SKM-1 (cell line): ENCODE results near the gene PTPRN2.
"Not testable (repeated sequence)": the region's sequence is repeated elsewhere in the genome, so short reads cannot be mapped to it uniquely, and the experiment has no call there.

Experiments
- DNase-seq: peaks from one replicate; lab custom pipeline; 2025; ENCODE audit not compliant: unreplicated experiment; lab: John Stamatoyannopoulos, UW

PTPRN2 gene

DNA sequence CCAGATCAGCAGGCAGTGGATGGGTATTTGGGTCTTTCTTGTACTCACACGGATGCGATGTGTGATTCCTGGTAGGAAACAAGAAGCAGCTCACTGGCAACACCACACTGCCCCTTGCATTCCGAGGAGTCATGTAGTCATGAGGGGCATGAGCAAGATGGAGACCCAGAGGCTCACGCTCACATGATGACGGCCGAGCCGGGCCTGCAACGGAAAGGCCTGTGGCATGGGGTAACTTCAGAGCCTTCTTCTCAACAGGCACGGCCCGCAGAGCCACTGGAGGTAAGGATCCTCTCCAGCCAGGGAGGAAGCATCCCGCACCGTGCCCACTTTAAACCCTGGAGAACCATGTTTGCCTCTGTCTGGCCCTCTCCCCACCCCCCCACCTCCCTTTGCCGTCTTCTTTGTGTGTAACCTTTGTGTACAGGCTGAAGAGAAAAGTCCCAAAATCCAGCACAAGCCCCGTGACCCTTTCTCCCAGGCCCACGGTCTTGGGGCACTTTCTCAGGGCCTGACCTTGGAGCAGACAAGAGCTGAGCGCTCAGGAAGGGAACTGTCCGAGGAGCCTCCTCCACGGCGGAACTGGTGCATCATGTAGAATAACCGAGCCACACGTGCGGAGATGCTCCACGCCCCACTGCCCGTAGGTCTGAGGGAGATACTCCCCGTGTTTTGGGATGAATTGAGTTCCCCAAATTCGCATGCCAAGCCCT lies 734.4 kb downstream of the PTPRN2 start:
- no peak for DNase-seq

DNA sequence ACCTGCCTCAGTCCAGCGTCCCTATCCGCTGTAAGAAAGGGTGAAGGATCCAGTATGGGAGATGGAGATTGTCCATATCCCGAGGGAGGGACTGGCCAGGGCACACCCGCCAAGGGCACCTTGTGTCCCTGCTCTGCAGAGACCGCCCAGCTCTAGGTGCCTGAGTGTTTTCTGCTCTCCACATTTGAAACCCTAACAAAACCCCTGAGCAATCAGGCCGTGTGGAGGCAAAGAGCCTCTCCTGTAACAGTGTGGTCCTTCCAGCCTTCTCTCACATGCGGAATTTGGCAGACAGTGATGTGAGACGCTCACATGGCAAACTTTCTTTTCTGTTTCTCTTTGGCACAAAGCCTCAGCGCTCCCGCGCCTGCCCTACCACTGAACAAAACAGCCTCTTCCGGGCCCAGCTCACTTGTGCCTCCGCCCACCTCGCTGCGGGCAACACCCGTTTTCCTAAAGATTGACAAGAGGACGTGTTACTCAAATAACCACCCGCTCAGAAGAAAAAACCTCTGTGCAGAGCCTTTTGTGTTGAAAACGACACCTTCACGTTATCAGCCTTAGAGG lies 736.0 kb downstream of the PTPRN2 start:
- DNase-seq: no peak

DNA sequence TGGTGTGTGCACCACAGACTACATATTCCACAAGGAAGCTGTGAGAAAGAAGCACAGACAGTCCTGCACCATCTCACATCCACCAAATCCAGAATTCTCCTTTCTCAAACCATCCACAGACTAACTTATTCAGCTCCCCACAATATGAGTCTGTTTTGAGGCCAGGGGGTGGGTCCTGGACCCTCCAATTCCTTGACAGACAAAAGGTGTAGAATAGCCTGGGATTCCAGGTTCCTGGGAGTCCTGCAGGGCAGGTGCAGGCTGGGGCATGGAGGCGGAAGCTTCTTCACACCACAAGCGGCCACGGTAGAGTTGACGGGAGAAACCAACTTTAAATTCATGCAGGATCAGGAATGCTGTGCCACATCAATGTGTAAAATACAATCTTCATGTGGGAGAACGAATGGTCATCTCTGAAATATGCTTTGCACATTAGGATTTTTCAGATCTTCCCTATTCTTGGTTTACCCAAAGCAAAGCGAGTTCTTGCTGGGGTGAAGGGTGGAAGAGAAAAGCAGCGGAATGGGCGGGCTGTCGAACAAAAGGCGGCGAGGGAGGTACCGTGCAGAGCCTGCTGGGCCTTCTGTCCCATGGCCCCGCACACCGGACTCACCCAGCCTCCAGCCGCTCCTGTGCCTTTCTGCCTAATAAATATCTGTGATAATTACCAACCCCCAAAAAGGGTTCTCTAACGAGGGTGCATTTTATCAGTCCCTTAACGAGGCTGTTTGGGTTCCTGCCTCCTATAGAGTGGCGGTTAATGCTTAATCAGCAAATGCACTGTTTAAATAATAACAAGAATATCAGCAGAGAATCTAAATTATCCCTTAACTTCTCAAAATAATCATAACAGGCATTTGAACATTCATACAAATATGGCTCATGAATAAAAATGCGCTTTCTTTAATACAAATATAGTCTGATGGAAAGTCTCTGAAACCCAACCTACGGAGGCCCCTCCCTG lies 736.9 kb downstream of the PTPRN2 start:
- no peak for DNase-seq

DNA sequence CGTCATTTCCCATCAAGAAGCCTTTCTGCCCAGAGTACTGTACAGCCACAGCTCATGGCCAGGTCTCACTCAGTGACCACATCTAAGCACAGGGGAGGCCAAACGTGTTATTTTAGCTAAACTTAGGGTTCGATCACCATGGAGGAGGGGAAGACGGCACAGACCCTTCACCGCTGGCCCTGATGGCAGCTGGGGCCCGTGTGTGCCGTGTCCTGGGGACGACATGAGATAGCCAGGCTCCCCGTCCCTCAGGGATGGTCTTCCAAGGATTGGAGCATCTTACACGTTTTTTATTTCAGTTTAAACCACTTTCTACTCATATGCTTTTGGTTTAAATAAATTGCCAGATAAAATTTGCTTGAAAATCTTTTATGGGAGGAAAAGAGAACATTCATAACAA lies 737.9 kb downstream of the PTPRN2 start:
- DNase-seq: no peak

GRCh38 chr7:157849341-157849596 lies 738.4 kb downstream of the PTPRN2 start:
- no peak for DNase-seq

GRCh38 chr7:157848508-157849340 lies 738.9 kb downstream of the PTPRN2 start:
- DNase-seq: no peak

DNA sequence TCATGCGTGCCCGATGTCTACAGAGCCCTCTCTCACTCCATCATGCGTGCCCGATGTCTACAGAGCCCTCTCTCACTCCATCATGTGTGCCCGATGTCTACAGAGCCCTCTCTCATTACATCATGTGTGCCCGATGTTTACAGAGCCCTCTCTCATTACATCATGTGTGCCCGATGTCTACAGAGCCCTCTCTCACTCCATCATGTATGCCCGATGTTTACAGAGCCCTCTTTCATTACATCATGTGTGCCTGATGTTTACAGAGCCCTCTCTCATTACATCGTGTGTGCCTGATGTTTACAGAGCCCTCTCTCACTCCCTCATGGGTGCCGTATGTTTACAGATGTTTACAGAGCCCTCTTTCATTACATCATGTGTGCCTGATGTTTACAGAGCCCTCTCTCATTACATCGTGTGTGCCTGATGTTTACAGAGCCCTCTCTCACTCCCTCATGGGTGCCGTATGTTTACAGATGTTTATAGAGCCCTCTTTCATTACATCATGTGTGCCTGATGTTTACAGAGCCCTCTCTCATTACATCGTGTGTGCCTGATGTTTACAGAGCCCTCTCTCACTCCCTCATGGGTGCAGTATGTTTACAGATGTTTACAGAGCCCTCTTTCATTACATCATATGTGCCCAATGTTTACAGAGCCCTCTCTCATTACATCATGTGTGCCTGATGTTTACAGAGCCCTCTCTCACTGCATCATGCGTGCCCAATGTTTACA lies 739.7 kb downstream of the PTPRN2 start:
- not testable (repeated sequence) for DNase-seq

GRCh38 chr7:157846746-157847145 lies 740.9 kb downstream of the PTPRN2 start:
- not testable (repeated sequence) for DNase-seq

DNA sequence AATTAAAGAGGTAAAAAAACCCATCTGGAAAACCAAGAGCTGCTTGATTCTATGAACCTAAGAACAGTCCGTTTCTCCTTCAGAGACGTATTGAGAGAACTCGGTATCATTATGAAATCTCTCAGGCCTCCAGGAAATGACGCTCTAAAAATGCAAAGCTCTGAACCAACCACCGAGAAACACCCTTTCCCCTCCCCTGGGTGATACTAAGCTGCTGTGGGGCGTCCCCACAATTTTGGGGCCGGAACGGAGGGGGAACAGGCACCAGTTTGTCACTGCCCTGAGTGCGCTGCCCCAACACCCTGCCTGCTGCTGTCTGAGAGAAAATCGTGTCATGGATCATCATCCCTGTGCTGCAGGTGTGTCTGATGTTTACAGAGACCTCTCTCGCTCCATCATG lies 741.4 kb downstream of the PTPRN2 start:
- no peak for DNase-seq

GRCh38 chr7:157845203-157845835 lies 742.3 kb downstream of the PTPRN2 start:
- no peak for DNase-seq

- no peak for DNase-seq
Observed at GRCh38 chr7:157844611-157845010, 743.0 kb downstream of the PTPRN2 start.

DNA sequence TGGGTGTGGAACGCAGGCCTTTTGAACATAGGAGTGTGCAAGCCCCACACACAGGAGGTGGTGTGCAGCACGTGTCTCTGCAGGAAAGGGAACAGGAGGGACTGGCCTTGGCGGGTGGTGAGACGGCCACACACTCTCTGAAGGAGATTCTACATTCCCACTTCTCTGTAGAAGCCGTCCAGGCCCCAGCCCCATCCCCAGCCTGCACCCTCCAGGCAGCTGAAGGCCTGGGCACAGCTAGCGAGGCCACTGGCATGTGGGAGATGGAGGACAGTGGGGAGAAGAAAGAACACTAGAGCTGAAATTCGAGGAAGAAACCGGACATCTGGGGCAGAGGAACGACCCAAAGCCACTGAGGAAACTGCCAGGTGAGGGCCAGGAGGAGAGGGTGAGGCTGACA lies 743.5 kb downstream of the PTPRN2 start:
- no peak for DNase-seq

- no peak for DNase-seq
Observed at GRCh38 chr7:157843336-157844140, 744.1 kb downstream of the PTPRN2 start.

- no peak for DNase-seq
Observed at GRCh38 chr7:157841773-157842370, 745.8 kb downstream of the PTPRN2 start.

- no peak for DNase-seq
Observed at GRCh38 chr7:157840914-157841772, 746.5 kb downstream of the PTPRN2 start.

GRCh38 chr7:157840174-157840913 lies 747.3 kb downstream of the PTPRN2 start:
- DNase-seq: no peak

- DNase-seq: no peak
Observed at GRCh38 chr7:157839672-157840167, 747.9 kb downstream of the PTPRN2 start.
